Small intestine (tissue), 7 donors: ENCODE measurements around the gene CAPNS2. TPM values are rescaled to one million over a fixed set of nuclear protein-coding genes. Genes with fewer than 3 reads are reported as not detected.
A peak's percentile ranks its signal among the peaks of the same experiment; 100 is the strongest.

Experiments used
- DNase-seq, 2 donors: peaks; one replicate each; pipeline versions ENCODE4 v3.0.0 to v3.0.0-alpha.2; 2013
- FAIRE-seq: peaks from 2 replicates; lab custom pipeline; 2012; peaks lifted over from hg19 to GRCh38; lab: Jason Lieb, UNC
- H3K27ac ChIP-seq, 3 donors: one replicate each; pipeline ENCODE4 v1.5.1; 2013; ENCODE audit warnings: low read length in 2 of 3, mild to moderate bottlenecking in 2 of 3, control low read depth in 1 of 3, inconsistent platforms in 1 of 3, low read depth in 1 of 3, moderate library complexity in 1 of 3
- H3K27me3 ChIP-seq, 3 donors: one replicate each; pipeline ENCODE4 v1.6.1; 2013; ENCODE audit warnings: low read length in 3 of 3, inconsistent platforms in 1 of 3; ENCODE audit not compliant: control insufficient read depth in 3 of 3, insufficient read depth in 3 of 3
- H3K36me3 ChIP-seq, 3 donors: one replicate each; pipeline ENCODE4 v1.6.1; 2013; ENCODE audit warnings: low read length in 3 of 3, inconsistent platforms in 1 of 3, low read depth in 1 of 3, mild to moderate bottlenecking in 1 of 3, moderate library complexity in 1 of 3; ENCODE audit not compliant: control insufficient read depth in 3 of 3, insufficient read depth in 2 of 3
- H3K4me1 ChIP-seq, 3 donors: one replicate each; pipeline ENCODE4 v1.6.1; 2013; ENCODE audit warnings: low read length in 2 of 3, inconsistent platforms in 1 of 3, low read depth in 1 of 3, mild to moderate bottlenecking in 1 of 3, moderate library complexity in 1 of 3; ENCODE audit not compliant: control insufficient read depth in 3 of 3, insufficient read depth in 2 of 3
- H3K4me3 ChIP-seq, 3 donors: one replicate each; pipeline ENCODE4 v1.5.1; 2013; ENCODE audit warnings: low read length in 3 of 3, control low read depth in 1 of 3, inconsistent platforms in 1 of 3, low read depth in 1 of 3, mild to moderate bottlenecking in 1 of 3, moderate library complexity in 1 of 3
- H3K9me3 ChIP-seq, 2 donors: one replicate each; pipeline ENCODE4 v1.6.1; 2013; ENCODE audit warnings: low read depth in 1 of 2, low read length in 1 of 2; ENCODE audit not compliant: control insufficient read depth in 2 of 2, insufficient read depth in 1 of 2
- WGBS, 3 donors: extraction: QIAGEN DNeasy Blood & Tissue Kit; methylation state at CpG; one replicate each; pipeline ENCODE4 v1.1.7; 2013; 5-methylcytosine and 5-hydroxymethylcytosine counted together
- polyA plus RNA-seq, 4 donors: library from polyadenylated mRNA; stranded (reverse) in 3 of 4; unstranded in 1 of 4; fragments of 200-250 nt in 3 of 4; fragments of 120-200 nt in 1 of 4; gene quantifications; one replicate each; pipeline versions ENCODE4 v1.2.1 to v1.2.3, GENCODE V29; 2013
- donor health status: healthy with polysubstance abuse.
- donor health status: control.
- donor health status: control.
- donor health status: Bipolar disorder and iron deficiency.
- donor health status: healthy.

Gene CAPNS2
- polyA plus RNA-seq, 4 donors, result 0.06 to 0.07 TPM; not detected in 2

DNA sequence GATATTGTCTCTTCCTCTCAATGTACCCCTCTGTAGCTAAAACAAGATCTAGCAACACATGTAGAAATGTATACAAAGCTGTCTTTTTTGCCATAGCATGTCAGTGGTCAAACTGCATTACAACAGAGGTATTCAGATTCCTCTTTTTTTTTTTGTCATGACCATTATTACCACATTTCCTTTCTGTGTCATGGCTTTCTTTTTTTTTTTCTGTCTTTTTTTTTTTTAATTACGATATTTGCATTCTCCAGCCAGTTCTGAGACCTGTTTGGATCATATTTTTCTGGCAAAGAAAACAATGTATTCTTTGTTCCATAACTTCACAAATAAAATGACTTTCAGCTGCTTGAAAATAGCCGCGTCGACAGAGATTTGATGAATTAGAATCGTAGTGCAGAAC, 27.4 kb upstream of the CAPNS2 start:
- Histone ChIP-seq H3K4me3 (no peak overlapping the region), H3K9me3 (no peaks in the 10 kb centered on the region), H3K36me3 (no peaks in the 10 kb centered on the region), H3K27ac (no peak overlapping the region), H3K4me1 (no peaks in the 10 kb centered on the region), H3K27me3 (no peaks in the 10 kb centered on the region)
- no peak for DNase-seq
- FAIRE-seq, result no peak
- 61 to 66% (median 64%) methylated on average over 5 of the region's 5 CpGs for WGBS, 3 donors

DNA sequence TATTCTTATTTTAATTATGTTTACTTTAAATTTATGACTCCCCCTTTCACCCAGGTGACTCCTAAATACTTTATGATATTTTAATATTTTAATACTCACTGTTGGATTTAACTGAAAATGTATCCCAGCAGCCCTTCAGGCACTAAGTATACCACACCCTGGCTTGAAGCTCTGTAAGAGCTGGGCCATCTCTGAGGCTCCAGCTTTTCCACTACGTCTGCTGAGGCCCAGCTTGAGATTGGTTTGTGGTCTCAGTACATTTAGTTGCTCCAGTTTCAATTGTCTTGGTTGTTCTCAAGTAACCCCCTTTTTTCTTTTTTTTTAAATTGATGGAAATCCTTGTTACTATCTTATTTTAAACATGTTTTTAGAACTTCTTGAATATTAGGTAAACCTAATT, 27.0 kb upstream of the CAPNS2 start:
- DNase-seq (no peak), FAIRE-seq (no peak)

DNA sequence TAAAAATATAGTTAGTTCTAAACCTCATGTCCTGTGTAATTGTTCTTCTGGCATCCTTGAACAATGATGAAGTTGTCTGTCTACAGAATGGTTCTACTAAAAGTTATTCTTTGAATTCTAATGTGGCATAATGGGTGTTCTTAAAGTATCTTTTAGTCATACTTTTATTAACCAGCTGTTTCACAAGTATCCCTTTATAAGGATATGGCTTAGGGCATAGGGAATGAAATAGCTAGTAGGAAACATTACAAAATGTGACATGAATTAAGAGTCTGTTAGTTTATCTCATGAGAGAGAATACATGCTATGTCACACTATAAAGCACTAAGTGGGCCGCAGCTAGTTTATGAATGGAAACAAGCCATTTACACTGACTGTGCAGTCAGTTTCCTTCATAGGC, 26.3 kb upstream of the CAPNS2 start:
- 93 to 97% (median 96%) methylated on average over 1 of the region's 1 CpG for WGBS, 3 donors
- no peaks in the 10 kb centered on the region for H3K27me3 ChIP-seq
- H3K36me3 ChIP-seq, result no peaks in the 10 kb centered on the region
- no peaks in the 10 kb centered on the region for H3K9me3 ChIP-seq
- H3K4me1 ChIP-seq, result no peaks in the 10 kb centered on the region
- FAIRE-seq (no peak), DNase-seq (no peak)
- no peak overlapping the region for H3K27ac ChIP-seq
- H3K4me3 ChIP-seq, result no peak overlapping the region

More for the DNA sequence above, 27.0 kb upstream of the CAPNS2 start:
- no peak overlapping the region for H3K27ac ChIP-seq
- no peaks in the 10 kb centered on the region for H3K9me3 ChIP-seq
- no peak overlapping the region for H3K4me3 ChIP-seq
- no peaks in the 10 kb centered on the region for H3K4me1 ChIP-seq
- no peaks in the 10 kb centered on the region for H3K36me3 ChIP-seq
- no peaks in the 10 kb centered on the region for H3K27me3 ChIP-seq
- WGBS, 3 donors, result 58 to 84% (median 63%) methylated on average over 1 of the region's 1 CpG

DNA sequence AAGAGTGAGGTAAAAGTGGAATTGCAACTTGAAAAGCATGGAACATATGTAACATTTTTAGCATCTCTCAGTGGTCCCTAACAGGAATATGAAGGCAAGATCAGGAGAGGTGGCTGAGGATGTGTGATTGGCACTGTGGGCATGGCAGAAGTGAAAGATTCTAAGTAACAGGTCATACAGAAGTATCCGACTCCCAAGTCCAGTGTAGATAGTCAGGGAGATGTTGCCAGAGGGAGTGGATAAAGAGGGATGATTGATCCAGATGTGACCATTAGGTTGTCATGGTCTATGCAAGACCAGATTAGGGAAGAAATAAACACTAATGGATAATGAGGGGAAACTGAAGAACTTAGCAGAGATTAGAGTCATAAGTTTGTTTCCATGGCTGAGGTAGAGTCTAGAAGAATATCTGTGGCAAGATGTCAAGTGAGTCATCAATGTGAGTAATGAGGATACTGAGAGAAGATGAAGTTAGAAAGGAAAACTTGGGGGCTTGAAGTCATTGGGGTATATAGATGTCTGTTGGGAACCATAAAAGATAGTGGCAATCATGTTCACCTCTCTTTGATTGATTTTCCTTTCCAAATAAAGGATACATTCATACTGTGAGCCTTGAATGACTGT, 23.9 kb upstream of the CAPNS2 start:
- DNase-seq (no peak), FAIRE-seq (no peak)
- Histone ChIP-seq H3K4me1 (no peaks in the 10 kb centered on the region), H3K9me3 (no peaks in the 10 kb centered on the region), H3K27me3 (no peaks in the 10 kb centered on the region), H3K4me3 (no peak overlapping the region), H3K36me3 (no peaks in the 10 kb centered on the region), H3K27ac (no peak overlapping the region)
- WGBS, 3 donors, result 81 to 92% (median 86%) methylated on average over 1 of the region's 1 CpG

DNA sequence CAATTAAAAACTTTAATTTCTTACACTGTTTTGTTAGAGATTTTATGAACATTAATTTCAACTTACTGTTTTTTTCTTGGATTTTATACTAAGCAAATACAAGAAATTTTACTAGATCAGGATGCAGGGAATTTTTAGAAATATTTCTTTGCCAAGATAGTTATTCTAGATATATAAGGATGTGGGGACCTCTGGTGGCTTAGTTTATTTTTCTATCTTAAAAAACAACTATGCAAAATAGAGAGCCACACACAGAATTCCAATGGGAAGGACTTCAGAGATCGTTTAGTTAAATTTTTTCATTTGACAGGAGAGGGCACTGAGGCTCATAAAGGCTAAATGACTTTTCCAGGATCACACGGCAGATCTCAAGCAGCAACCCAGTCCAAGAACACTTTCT, 23.0 kb upstream of the CAPNS2 start:
- DNase-seq (peak; percentile 27 to 29), FAIRE-seq (peak; percentile 76)
- H3K27ac ChIP-seq, result no peak overlapping the region
- WGBS, 3 donors, result 27 to 37% (median 30%) methylated on average over 2 of the region's 2 CpGs
- no peaks in the 10 kb centered on the region for H3K4me1 ChIP-seq
- H3K36me3 ChIP-seq, result no peaks in the 10 kb centered on the region
- H3K9me3 ChIP-seq, result no peaks in the 10 kb centered on the region
- no peaks in the 10 kb centered on the region for H3K27me3 ChIP-seq
- H3K4me3 ChIP-seq, result no peak overlapping the region

DNA sequence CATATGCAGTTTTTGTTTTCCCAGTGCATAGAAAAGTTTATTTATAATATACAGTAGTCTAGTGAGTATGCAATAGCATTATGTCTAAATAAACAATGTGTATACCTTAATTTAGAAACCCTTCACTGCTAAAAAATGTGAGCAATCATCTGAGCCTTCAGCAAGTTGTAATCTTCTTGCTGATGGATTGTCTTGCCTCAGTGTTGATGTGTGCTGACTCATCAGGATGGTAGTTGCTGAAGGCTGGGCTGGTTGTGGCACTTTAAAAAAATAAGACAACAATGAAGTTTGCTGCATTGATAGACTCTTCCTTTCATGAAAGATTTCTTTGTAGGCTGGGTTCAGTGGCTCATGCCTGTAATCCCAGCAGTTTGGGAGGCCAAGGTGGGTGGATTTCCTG, 13.9 kb upstream of the CAPNS2 start:
- H3K36me3 ChIP-seq, result no peaks in the 10 kb centered on the region
- H3K4me3 ChIP-seq, result no peak overlapping the region
- no peaks in the 10 kb centered on the region for H3K4me1 ChIP-seq
- no peak for FAIRE-seq
- H3K9me3 ChIP-seq, result no peaks in the 10 kb centered on the region
- no peak for DNase-seq
- no peak overlapping the region for H3K27ac ChIP-seq
- H3K27me3 ChIP-seq, result no peaks in the 10 kb centered on the region

DNA sequence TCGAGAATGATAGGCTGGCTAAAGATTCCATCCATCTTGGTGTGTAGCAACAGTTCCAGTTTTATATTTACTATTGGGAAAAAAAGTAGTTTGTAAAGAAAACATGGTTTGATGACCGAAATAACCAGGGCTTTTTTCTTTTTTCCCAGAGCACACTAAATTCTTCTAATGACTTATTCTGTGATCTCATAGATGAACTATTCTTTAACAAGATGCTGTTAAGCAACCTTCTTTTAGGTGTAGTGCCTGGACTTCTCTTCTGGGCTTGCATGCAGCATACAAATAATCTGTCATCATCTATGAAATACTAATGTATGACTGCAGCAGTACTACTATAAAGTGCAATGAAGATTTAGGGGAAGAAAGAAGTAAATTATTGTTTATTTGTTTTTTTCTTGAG, 11.0 kb upstream of the CAPNS2 start:
- WGBS, 3 donors, result 61 to 93% (median 79%) methylated on average over 2 of the region's 2 CpGs
- no peak for FAIRE-seq
- H3K9me3 ChIP-seq, result no peaks in the 10 kb centered on the region
- H3K4me1 ChIP-seq, result no peaks in the 10 kb centered on the region
- H3K36me3 ChIP-seq, result no peaks in the 10 kb centered on the region
- no peaks in the 10 kb centered on the region for H3K27me3 ChIP-seq
- DNase-seq, result no peak
- no peak overlapping the region for H3K4me3 ChIP-seq
- no peak overlapping the region for H3K27ac ChIP-seq

DNA sequence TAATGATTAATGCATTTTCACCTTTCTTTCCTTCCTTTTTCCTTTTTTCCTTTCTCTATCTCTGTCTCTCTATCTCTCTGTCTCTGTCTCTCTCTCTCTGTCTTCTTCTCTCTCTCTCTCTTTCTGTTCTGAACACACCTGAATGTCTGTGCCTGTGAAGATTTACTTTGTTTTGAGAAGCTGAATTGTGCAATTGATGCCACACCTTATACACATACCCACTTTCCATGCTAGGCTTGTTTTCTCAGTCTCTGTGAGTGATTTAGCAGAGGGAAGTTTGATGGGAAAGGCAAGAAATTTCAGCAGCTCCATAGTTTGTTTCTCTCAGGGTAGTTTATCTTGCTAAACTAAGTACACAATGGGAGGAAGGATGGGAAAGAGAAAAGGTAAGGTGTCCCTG, 9.3 kb upstream of the CAPNS2 start:
- H3K4me3 ChIP-seq, result no peak overlapping the region
- no peaks in the 10 kb centered on the region for H3K4me1 ChIP-seq
- no peaks in the 10 kb centered on the region for H3K36me3 ChIP-seq
- DNase-seq (no peak), FAIRE-seq (no peak)
- no peaks in the 10 kb centered on the region for H3K27me3 ChIP-seq
- H3K9me3 ChIP-seq, result no peaks in the 10 kb centered on the region
- H3K27ac ChIP-seq, result no peak overlapping the region

DNA sequence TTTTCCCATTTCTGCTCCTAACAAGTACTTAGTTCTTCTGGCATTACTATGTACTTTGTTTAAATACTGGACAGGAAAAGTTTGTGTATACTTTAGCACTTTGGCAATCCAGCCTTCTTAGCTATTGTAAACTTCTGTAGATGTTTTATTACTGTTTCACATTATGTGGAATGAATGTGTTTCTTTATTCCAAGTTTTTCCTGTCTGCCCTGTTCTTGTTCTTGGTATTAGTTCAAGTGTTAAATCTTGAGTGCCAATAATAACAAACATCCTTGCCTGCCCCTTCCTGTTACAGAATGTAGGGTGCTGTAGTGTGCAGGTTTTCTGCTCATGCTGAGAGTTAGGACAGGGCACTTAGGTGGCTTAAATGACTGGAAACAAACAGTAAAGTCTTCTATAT, 7.3 kb upstream of the CAPNS2 start:
- Histone ChIP-seq H3K27ac (no peak overlapping the region), H3K36me3 (no peaks in the 10 kb centered on the region), H3K27me3 (no peaks in the 10 kb centered on the region), H3K4me1 (no peaks in the 10 kb centered on the region), H3K9me3 (no peaks in the 10 kb centered on the region), H3K4me3 (no peak overlapping the region)
- DNase-seq, result no peak
- FAIRE-seq, result no peak
